Liver (tissue), 9 donors: ENCODE measurements around the gene ERMP1. TPM values are rescaled to one million over a fixed set of nuclear protein-coding genes. Genes with fewer than 3 reads are reported as not detected.

Experiments used
- DNase-seq: peaks from one replicate; pipeline ENCODE4 v3.0.0-alpha.2; 2017; ENCODE audit warnings: low spot score
- H3K27ac ChIP-seq, 2 donors: one replicate each; pipeline ENCODE4 v1.7.0; 2013; ENCODE audit warnings: inconsistent platforms in 2 of 2, low read length in 2 of 2, control low read depth in 1 of 2, low read depth in 1 of 2, mild to moderate bottlenecking in 1 of 2
- H3K27me3 ChIP-seq, 4 donors: one replicate each; pipeline versions ENCODE4 v1.6.1 to v1.7.0; 2013; ENCODE audit warnings: low read length in 3 of 4, inconsistent platforms in 1 of 4, mild to moderate bottlenecking in 1 of 4, moderate library complexity in 1 of 4; ENCODE audit not compliant: control insufficient read depth in 4 of 4, insufficient read depth in 4 of 4
- H3K36me3 ChIP-seq, 4 donors: one replicate each; pipeline versions ENCODE4 v1.6.1 to v1.7.0; 2013; ENCODE audit warnings: low read length in 3 of 4, mild to moderate bottlenecking in 3 of 4, low read depth in 1 of 4, moderate library complexity in 1 of 4; ENCODE audit not compliant: control insufficient read depth in 4 of 4, insufficient read depth in 3 of 4
- H3K4me1 ChIP-seq, 4 donors: one replicate each; pipeline versions ENCODE4 v1.6.1 to v1.7.0; 2013; ENCODE audit warnings: low read length in 3 of 4, mild to moderate bottlenecking in 3 of 4, moderate library complexity in 1 of 4; ENCODE audit not compliant: control insufficient read depth in 4 of 4, insufficient read depth in 4 of 4
- H3K4me3 ChIP-seq, 3 donors: one replicate each; pipeline versions ENCODE4 v1.6.1 to v1.7.0; 2013; ENCODE audit warnings: low read length in 3 of 3, control low read depth in 1 of 3, low read depth in 1 of 3, mild to moderate bottlenecking in 1 of 3
- H3K9ac ChIP-seq, 2 donors: one replicate each; pipeline ENCODE4 v1.7.0; 2013; ENCODE audit warnings: low read length in 2 of 2, mild to moderate bottlenecking in 2 of 2, moderate library complexity in 2 of 2, control low read depth in 1 of 2, low read depth in 1 of 2
- H3K9me3 ChIP-seq, 4 donors: one replicate each; pipeline versions ENCODE4 v1.6.1 to v1.7.0; 2013; ENCODE audit warnings: low read length in 3 of 4; ENCODE audit not compliant: control insufficient read depth in 4 of 4
- EGR1 ChIP-seq, 2 donors: IDR thresholded peaks; 2 replicates each; pipeline ENCODE4 v1.6.1; 2016 to 2018; ENCODE audit warnings: antibody characterized with exemption in 2 of 2, low read depth in 2 of 2
- FOXA1 ChIP-seq: IDR thresholded peaks from 2 replicates; pipeline ENCODE4 v1.6.1; 2016; ENCODE audit warnings: antibody characterized with exemption
- FOXA2 ChIP-seq: IDR thresholded peaks from 2 replicates; pipeline ENCODE4 v1.6.1; 2016; ENCODE audit warnings: antibody characterized with exemption
- GABPA ChIP-seq, 2 donors: IDR thresholded peaks in 1 of 2; conservative IDR thresholded peaks in 1 of 2; 2 replicates each; pipeline ENCODE4 v1.6.1; 2016; ENCODE audit warnings: antibody characterized with exemption in 2 of 2, mild to moderate bottlenecking in 1 of 2, moderate library complexity in 1 of 2
- HNF4A ChIP-seq, 2 donors: conservative IDR thresholded peaks; 2 replicates each; pipeline ENCODE4 v1.6.1; 2016; ENCODE audit warnings: antibody characterized with exemption in 2 of 2, mild to moderate bottlenecking in 2 of 2
- HNF4G ChIP-seq: IDR thresholded peaks from 2 replicates; pipeline ENCODE4 v1.6.1; 2016; ENCODE audit warnings: antibody characterized with exemption
- NR2F2 ChIP-seq: IDR thresholded peaks from 2 replicates; pipeline ENCODE4 v1.6.1; 2016; ENCODE audit warnings: antibody characterized with exemption
- RAD21 ChIP-seq, 2 donors: IDR thresholded peaks; 2 replicates each; pipeline ENCODE4 v1.6.1; 2016; ENCODE audit warnings: antibody characterized with exemption in 2 of 2, mild to moderate bottlenecking in 2 of 2
- RXRA ChIP-seq, 2 donors: IDR thresholded peaks; 2 replicates each; pipeline ENCODE4 v1.6.1; 2017 to 2018; ENCODE audit warnings: antibody characterized with exemption in 2 of 2, mild to moderate bottlenecking in 1 of 2
- SP1 ChIP-seq: IDR thresholded peaks from 2 replicates; pipeline ENCODE4 v1.6.1; 2018; ENCODE audit warnings: antibody characterized with exemption, mild to moderate bottlenecking
- TAF1 ChIP-seq: conservative IDR thresholded peaks from 2 replicates; pipeline ENCODE4 v1.6.1; 2016; ENCODE audit warnings: antibody characterized with exemption, mild to moderate bottlenecking
- WGBS: extraction: QIAGEN DNeasy Blood & Tissue Kit; methylation state at CpG from one replicate; pipeline ENCODE4 v1.1.7; 2013; 5-methylcytosine and 5-hydroxymethylcytosine counted together
- polyA plus RNA-seq, 2 donors: library from polyadenylated mRNA; stranded (reverse) in 1 of 2; unstranded in 1 of 2; fragments of 200-250 nt in 1 of 2; fragments of >200 nt in 1 of 2; fragmentation: Nextera tagmentation in 1 of 2; extraction: Ambion mirVana in 1 of 2; gene quantifications; one replicate each; pipeline versions ENCODE4 v1.2.1 to v1.2.3, GENCODE V29; 2013 to 2015
- total RNA-seq, 2 donors: library from RNA; depleted of rRNA; stranded (reverse); fragments of >200 nt; gene quantifications; one replicate each; pipeline ENCODE4 v1.2.3, GENCODE V29; 2014
- TF ChIP-seq, protein P1 (sequence below): IDR thresholded peaks from 2 replicates; pipeline ENCODE4 v1.6.1; 2016; ENCODE audit warnings: antibody characterized with exemption
- TF ChIP-seq, protein P2 (sequence below): IDR thresholded peaks from 2 replicates; pipeline ENCODE4 v1.6.1; 2016; ENCODE audit warnings: antibody characterized with exemption, mild to moderate bottlenecking
- TF ChIP-seq, protein P3 (sequence below): fragments of 150-350 bp; IDR thresholded peaks from 2 replicates; pipeline ENCODE4 v1.5.1; 2017; ENCODE audit warnings: improper control_type of control experiment, low read depth, low read length; ENCODE audit not compliant: missing input control
- TF ChIP-seq, protein P4 (sequence below): IDR thresholded peaks from 2 replicates; pipeline ENCODE4 v1.6.1; 2016; ENCODE audit warnings: antibody characterized with exemption
- donor health status: healthy.
- donor health status: healthy.
- donor health status: healthy.
- donor health status: healthy.
- donor health status: healthy.

ERMP1 gene
- total and polyA plus RNA-seq, 4 donors: 2.7 to 19.5 (median 9.6) TPM

DNA sequence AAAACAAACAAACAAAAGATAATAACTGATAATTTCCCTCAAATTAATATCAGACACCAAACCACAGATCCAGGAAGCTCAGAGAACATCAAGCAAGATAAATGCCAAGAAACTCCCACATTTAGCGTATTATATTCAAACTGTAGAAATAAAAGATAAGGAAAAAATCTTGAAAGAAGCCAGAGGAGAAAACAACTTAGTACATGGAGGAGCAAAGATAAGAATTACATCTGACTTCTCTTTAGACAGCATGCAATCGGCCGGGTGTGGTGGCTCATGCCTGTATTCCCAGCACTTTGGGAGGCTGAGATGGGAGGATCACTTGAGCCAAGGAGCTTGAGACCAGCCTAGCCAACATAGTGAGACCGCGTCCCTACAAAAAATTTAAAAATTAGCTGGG lies 40.5 kb upstream of the ERMP1 start:
- Histone ChIP-seq H3K36me3 (peaks cover 0 to 2% (median 0%) of the 10 kb centered on the region in 4 donors), H3K4me3 (no peak overlapping the region), H3K27ac (no peak overlapping the region), H3K27me3 (no peaks in the 10 kb centered on the region), H3K9ac (no peak overlapping the region), H3K4me1 (no peaks in the 10 kb centered on the region), H3K9me3 (no peaks in the 10 kb centered on the region)
- TF ChIP-seq, protein P1, sequence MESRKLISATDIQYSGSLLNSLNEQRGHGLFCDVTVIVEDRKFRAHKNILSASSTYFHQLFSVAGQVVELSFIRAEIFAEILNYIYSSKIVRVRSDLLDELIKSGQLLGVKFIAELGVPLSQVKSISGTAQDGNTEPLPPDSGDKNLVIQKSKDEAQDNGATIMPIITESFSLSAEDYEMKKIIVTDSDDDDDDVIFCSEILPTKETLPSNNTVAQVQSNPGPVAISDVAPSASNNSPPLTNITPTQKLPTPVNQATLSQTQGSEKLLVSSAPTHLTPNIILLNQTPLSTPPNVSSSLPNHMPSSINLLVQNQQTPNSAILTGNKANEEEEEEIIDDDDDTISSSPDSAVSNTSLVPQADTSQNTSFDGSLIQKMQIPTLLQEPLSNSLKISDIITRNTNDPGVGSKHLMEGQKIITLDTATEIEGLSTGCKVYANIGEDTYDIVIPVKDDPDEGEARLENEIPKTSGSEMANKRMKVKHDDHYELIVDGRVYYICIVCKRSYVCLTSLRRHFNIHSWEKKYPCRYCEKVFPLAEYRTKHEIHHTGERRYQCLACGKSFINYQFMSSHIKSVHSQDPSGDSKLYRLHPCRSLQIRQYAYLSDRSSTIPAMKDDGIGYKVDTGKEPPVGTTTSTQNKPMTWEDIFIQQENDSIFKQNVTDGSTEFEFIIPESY: no peak
- TF ChIP-seq, protein P2, sequence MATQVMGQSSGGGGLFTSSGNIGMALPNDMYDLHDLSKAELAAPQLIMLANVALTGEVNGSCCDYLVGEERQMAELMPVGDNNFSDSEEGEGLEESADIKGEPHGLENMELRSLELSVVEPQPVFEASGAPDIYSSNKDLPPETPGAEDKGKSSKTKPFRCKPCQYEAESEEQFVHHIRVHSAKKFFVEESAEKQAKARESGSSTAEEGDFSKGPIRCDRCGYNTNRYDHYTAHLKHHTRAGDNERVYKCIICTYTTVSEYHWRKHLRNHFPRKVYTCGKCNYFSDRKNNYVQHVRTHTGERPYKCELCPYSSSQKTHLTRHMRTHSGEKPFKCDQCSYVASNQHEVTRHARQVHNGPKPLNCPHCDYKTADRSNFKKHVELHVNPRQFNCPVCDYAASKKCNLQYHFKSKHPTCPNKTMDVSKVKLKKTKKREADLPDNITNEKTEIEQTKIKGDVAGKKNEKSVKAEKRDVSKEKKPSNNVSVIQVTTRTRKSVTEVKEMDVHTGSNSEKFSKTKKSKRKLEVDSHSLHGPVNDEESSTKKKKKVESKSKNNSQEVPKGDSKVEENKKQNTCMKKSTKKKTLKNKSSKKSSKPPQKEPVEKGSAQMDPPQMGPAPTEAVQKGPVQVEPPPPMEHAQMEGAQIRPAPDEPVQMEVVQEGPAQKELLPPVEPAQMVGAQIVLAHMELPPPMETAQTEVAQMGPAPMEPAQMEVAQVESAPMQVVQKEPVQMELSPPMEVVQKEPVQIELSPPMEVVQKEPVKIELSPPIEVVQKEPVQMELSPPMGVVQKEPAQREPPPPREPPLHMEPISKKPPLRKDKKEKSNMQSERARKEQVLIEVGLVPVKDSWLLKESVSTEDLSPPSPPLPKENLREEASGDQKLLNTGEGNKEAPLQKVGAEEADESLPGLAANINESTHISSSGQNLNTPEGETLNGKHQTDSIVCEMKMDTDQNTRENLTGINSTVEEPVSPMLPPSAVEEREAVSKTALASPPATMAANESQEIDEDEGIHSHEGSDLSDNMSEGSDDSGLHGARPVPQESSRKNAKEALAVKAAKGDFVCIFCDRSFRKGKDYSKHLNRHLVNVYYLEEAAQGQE: no peak
- TF ChIP-seq, protein P3, sequence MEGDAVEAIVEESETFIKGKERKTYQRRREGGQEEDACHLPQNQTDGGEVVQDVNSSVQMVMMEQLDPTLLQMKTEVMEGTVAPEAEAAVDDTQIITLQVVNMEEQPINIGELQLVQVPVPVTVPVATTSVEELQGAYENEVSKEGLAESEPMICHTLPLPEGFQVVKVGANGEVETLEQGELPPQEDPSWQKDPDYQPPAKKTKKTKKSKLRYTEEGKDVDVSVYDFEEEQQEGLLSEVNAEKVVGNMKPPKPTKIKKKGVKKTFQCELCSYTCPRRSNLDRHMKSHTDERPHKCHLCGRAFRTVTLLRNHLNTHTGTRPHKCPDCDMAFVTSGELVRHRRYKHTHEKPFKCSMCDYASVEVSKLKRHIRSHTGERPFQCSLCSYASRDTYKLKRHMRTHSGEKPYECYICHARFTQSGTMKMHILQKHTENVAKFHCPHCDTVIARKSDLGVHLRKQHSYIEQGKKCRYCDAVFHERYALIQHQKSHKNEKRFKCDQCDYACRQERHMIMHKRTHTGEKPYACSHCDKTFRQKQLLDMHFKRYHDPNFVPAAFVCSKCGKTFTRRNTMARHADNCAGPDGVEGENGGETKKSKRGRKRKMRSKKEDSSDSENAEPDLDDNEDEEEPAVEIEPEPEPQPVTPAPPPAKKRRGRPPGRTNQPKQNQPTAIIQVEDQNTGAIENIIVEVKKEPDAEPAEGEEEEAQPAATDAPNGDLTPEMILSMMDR: no peak
- TF ChIP-seq GABPA (IDR thresholded peaks at IDR 0.05 in 1 of 2, conservative IDR thresholded peaks at IDR 0.05 in 1 of 2) (no peak), NR2F2 (no peak), HNF4G (no peak), SP1 (no peak), EGR1 (IDR thresholded peaks at IDR 0.05; ENCODE audit: low read depth in 2 of 2) (no peak), TAF1 (no peak), FOXA2 (no peak), RXRA (IDR thresholded peaks at IDR 0.05) (no peak), HNF4A (conservative IDR thresholded peaks at IDR 0.05) (no peak)
- TF ChIP-seq, protein P4, sequence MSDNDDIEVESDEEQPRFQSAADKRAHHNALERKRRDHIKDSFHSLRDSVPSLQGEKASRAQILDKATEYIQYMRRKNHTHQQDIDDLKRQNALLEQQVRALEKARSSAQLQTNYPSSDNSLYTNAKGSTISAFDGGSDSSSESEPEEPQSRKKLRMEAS: no peak
- no peak for DNase-seq
- 96% methylated on average over 5 of the region's 5 CpGs for WGBS

DNA sequence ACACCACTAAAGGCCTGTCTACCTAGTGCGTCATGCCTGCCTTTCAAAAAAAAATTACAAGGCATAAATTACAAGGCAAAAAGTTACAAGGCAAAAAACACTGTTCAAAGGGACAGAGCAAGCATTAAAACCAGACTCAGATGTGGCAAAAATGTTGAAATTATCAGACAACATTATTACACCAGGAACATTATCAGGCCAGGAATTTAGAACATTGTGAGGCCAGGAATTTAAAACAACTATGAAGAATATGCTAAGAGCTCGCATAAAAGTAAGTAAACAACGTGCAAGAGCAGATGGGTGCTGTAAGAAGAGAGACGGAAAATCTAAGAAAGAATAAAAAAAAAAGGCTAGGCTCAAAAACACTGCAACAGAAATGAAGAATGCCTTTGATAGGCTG lies 39.6 kb upstream of the ERMP1 start:
- no peak overlapping the region for H3K27ac ChIP-seq
- H3K4me3 ChIP-seq: no peak overlapping the region
- no peak for DNase-seq
- no peaks in the 10 kb centered on the region for H3K4me1 ChIP-seq
- no peak overlapping the region for H3K9ac ChIP-seq
- no peaks in the 10 kb centered on the region for H3K9me3 ChIP-seq
- H3K27me3 ChIP-seq: no peaks in the 10 kb centered on the region
- peaks cover 0 to 2% (median under 1%) of the 10 kb centered on the region in 4 donors for H3K36me3 ChIP-seq
- TF ChIP-seq TAF1: no peak
- TF ChIP-seq HNF4A (conservative IDR thresholded peaks at IDR 0.05): no peak
- TF ChIP-seq RAD21 (IDR thresholded peaks at IDR 0.05): no peak
- TF ChIP-seq EGR1 (IDR thresholded peaks at IDR 0.05; ENCODE audit: low read depth in 2 of 2): no peak
- TF ChIP-seq FOXA1: no peak
- TF ChIP-seq RXRA (IDR thresholded peaks at IDR 0.05): no peak
- TF ChIP-seq, protein P4: no peak
- no peak for TF ChIP-seq HNF4G
- TF ChIP-seq GABPA (IDR thresholded peaks at IDR 0.05 in 1 of 2, conservative IDR thresholded peaks at IDR 0.05 in 1 of 2): no peak
- WGBS: 72% methylated on average over 4 of the region's 4 CpGs
